GM18526 (cell line): ENCODE results near the gene CAPG.

Experiments used
- POLR2A ChIP-seq: IDR thresholded peaks from 3 replicates; pipeline ENCODE4 v1.6.1; 2011; ENCODE audit not compliant: insufficient read length; ENCODE audit errors: extremely low read depth

CAPG gene

GRCh38 chr2:85444629-85445172 lies 34.5 kb upstream of the CAPG start:
- no peak for TF ChIP-seq POLR2A

GRCh38 chr2:85441864-85442263 lies 31.7 kb upstream of the CAPG start:
- TF ChIP-seq POLR2A, result no peak

GRCh38 chr2:85440729-85441128 lies 30.6 kb upstream of the CAPG start:
- no peak for TF ChIP-seq POLR2A

- no peak for TF ChIP-seq POLR2A
Observed at GRCh38 chr2:85439986-85440385, 29.8 kb upstream of the CAPG start.

GRCh38 chr2:85439025-85439472 lies 28.9 kb upstream of the CAPG start:
- TF ChIP-seq POLR2A, result no peak

- TF ChIP-seq POLR2A, result no peak
Observed at GRCh38 chr2:85438201-85439024, 28.2 kb upstream of the CAPG start.

GRCh38 chr2:85437488-85438200 lies 27.5 kb upstream of the CAPG start:
- TF ChIP-seq POLR2A, result peak; percentile 66

GRCh38 chr2:85436836-85437487 lies 26.8 kb upstream of the CAPG start:
- no peak for TF ChIP-seq POLR2A

GRCh38 chr2:85435981-85436835 lies 26.0 kb upstream of the CAPG start:
- no peak for TF ChIP-seq POLR2A

- no peak for TF ChIP-seq POLR2A
Observed at GRCh38 chr2:85435220-85435958, 25.2 kb upstream of the CAPG start.

GRCh38 chr2:85434696-85435095 lies 24.5 kb upstream of the CAPG start:
- TF ChIP-seq POLR2A, result no peak

- TF ChIP-seq POLR2A, result no peak
Observed at GRCh38 chr2:85433511-85434089, 23.4 kb upstream of the CAPG start.

- no peak for TF ChIP-seq POLR2A
Observed at GRCh38 chr2:85431570-85432205, 21.5 kb upstream of the CAPG start.
